ENCODE measurements around the gene CFAP43.
"Not testable (repeated sequence)": the region's sequence is repeated elsewhere in the genome, so short reads cannot be mapped to it uniquely, and the experiment has no call there.

Gene CFAP43

GRCh38 chr10:104202231-104202630 is 29.9 kb downstream of the CFAP43 start:
- DNase-seq (ENCODE audit: insufficient read length, low spot score) (no peak), FAIRE-seq (no peak)
- TF ChIP-seq PAX5 (IDR thresholded peaks at IDR 0.05; ENCODE audit: insufficient read depth, low read length, severe bottlenecking) (no peak), POLR2A (IDR thresholded peaks at IDR 0.05; ENCODE audit: low read depth, low read length) (no peak), SPI1 (IDR thresholded peaks at IDR 0.05; ENCODE audit: low read depth, low read length) (no peak), POU2F2 (IDR thresholded peaks at IDR 0.05; ENCODE audit: low read depth, low read length) (no peak), POLR2AphosphoS5 (IDR thresholded peaks at IDR 0.05; ENCODE audit: low read depth, low read length) (no peak), TAF1 (IDR thresholded peaks at IDR 0.05; ENCODE audit: low read depth, low read length) (no peak)

- FAIRE-seq (no peak), DNase-seq (ENCODE audit: insufficient read length, low spot score) (no peak)
- no peak for TF ChIP-seq POLR2AphosphoS5 (IDR thresholded peaks at IDR 0.05; ENCODE audit: low read depth, low read length)
- TF ChIP-seq TAF1 (IDR thresholded peaks at IDR 0.05; ENCODE audit: low read depth, low read length): no peak
- TF ChIP-seq POU2F2 (IDR thresholded peaks at IDR 0.05; ENCODE audit: low read depth, low read length): no peak
- TF ChIP-seq PAX5 (IDR thresholded peaks at IDR 0.05; ENCODE audit: insufficient read depth, low read length, severe bottlenecking): no peak
- no peak for TF ChIP-seq SPI1 (IDR thresholded peaks at IDR 0.05; ENCODE audit: low read depth, low read length)
- TF ChIP-seq POLR2A (IDR thresholded peaks at IDR 0.05; ENCODE audit: low read depth, low read length): no peak
These were observed 30.5 kb downstream of the CFAP43 start for GRCh38 chr10:104201636-104202035.

DNA sequence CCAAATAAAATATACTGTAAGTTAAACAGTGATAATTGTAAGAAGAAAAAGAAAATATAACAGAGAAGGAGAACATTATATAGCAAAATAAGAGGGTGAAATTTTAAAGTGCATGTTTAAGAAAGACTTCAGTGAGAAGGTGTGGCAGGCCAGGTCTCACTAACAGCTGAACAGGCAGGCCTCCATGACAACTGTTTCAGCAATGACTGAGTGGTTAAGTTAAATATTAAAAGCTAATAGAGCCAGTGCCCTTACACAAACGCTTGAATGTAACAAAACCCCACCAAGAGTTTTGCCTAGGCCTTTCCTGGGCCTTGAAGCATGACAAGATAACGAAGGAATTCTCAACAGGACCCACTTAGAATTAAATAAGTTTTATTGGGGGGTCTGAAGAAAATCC is 32.6 kb downstream of the CFAP43 start:
- FAIRE-seq (no peak), DNase-seq (ENCODE audit: insufficient read length, low spot score) (no peak)
- TF ChIP-seq TAF1 (IDR thresholded peaks at IDR 0.05; ENCODE audit: low read depth, low read length) (no peak), POU2F2 (IDR thresholded peaks at IDR 0.05; ENCODE audit: low read depth, low read length) (no peak), POLR2A (IDR thresholded peaks at IDR 0.05; ENCODE audit: low read depth, low read length) (no peak), POLR2AphosphoS5 (IDR thresholded peaks at IDR 0.05; ENCODE audit: low read depth, low read length) (no peak), SPI1 (IDR thresholded peaks at IDR 0.05; ENCODE audit: low read depth, low read length) (no peak), PAX5 (IDR thresholded peaks at IDR 0.05; ENCODE audit: insufficient read depth, low read length, severe bottlenecking) (no peak)

DNA sequence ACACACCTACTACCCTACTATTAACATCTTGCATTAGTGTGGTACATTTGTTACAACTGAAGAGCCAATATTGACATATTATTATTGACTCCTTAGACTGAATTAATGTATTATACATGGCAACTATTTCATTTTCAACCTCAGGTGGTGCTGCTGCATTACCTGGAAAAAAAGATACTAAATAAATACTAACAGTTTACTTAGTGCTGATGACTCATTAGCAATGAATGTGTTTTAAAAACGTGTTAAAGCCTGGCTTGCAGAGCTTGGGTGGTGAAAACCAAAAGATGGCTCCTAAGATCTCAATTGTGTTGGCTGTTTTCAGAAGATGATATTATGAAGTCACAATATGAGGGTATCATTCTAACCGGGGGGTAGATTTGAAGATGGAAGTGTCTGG is 34.8 kb downstream of the CFAP43 start:
- FAIRE-seq (no peak), DNase-seq (ENCODE audit: insufficient read length, low spot score) (no peak)
- TF ChIP-seq POU2F2 (IDR thresholded peaks at IDR 0.05; ENCODE audit: low read depth, low read length): no peak
- TF ChIP-seq SPI1 (IDR thresholded peaks at IDR 0.05; ENCODE audit: low read depth, low read length): no peak
- TF ChIP-seq TAF1 (IDR thresholded peaks at IDR 0.05; ENCODE audit: low read depth, low read length): no peak
- TF ChIP-seq POLR2A (IDR thresholded peaks at IDR 0.05; ENCODE audit: low read depth, low read length): no peak
- TF ChIP-seq POLR2AphosphoS5 (IDR thresholded peaks at IDR 0.05; ENCODE audit: low read depth, low read length): no peak
- no peak for TF ChIP-seq PAX5 (IDR thresholded peaks at IDR 0.05; ENCODE audit: insufficient read depth, low read length, severe bottlenecking)

DNA sequence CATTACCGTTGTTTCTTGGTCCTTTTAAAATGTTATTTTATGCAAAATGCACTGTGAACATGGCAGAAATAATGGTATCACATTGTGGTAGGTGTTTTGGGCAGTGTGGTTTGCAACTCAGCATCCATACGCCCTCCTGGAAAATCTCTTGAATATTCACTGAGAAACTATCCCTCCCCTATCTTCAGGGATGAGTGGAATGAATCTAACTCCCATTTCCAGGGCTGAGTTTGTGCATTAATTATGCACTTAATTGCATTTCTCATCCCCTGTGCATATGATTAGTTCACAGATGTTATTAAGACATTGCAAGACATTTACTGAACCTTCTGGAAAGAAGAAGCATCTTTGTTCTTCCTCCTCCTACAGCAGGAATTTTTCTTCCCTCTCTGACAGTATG is 36.5 kb downstream of the CFAP43 start:
- DNase-seq (ENCODE audit: insufficient read length, low spot score) (no peak), FAIRE-seq (no peak)

GRCh38 chr10:104193787-104194186 is 38.4 kb downstream of the CFAP43 start:
- DNase-seq (ENCODE audit: insufficient read length, low spot score) (no peak), FAIRE-seq (no peak)

More for the DNA sequence above, 36.5 kb downstream of the CFAP43 start:
- TF ChIP-seq TAF1 (IDR thresholded peaks at IDR 0.05; ENCODE audit: low read depth, low read length) (no peak), SPI1 (IDR thresholded peaks at IDR 0.05; ENCODE audit: low read depth, low read length) (no peak), POLR2A (IDR thresholded peaks at IDR 0.05; ENCODE audit: low read depth, low read length) (no peak), POU2F2 (IDR thresholded peaks at IDR 0.05; ENCODE audit: low read depth, low read length) (no peak), PAX5 (IDR thresholded peaks at IDR 0.05; ENCODE audit: insufficient read depth, low read length, severe bottlenecking) (no peak), POLR2AphosphoS5 (IDR thresholded peaks at IDR 0.05; ENCODE audit: low read depth, low read length) (no peak)

DNA sequence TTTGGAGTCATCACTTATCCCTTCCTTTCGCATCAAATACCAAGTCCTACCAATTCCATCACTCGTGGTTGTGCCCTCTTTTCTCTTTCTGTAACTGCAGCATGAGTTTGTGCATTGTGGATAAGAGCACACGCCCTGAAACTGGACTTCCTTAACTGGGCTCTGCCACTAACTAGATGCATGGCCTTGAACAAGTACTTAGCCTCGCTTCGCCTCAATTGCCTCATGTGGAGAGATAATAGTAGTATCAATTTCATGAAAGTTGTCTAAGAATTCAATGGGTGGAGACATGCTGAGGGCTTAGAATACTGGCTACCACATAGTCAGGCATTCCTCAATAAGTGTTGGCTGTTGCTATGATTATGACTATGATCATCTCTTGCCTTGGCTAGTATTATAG is 41.5 kb downstream of the CFAP43 start:
- DNase-seq (ENCODE audit: insufficient read length, low spot score): no peak
- FAIRE-seq: no peak
- TF ChIP-seq POU2F2 (IDR thresholded peaks at IDR 0.05; ENCODE audit: low read depth, low read length): no peak
- no peak for TF ChIP-seq POLR2A (IDR thresholded peaks at IDR 0.05; ENCODE audit: low read depth, low read length)
- TF ChIP-seq TAF1 (IDR thresholded peaks at IDR 0.05; ENCODE audit: low read depth, low read length): no peak
- no peak for TF ChIP-seq SPI1 (IDR thresholded peaks at IDR 0.05; ENCODE audit: low read depth, low read length)

More at GRCh38 chr10:104193787-104194186, 38.4 kb downstream of the CFAP43 start:
- TF ChIP-seq SPI1 (IDR thresholded peaks at IDR 0.05; ENCODE audit: low read depth, low read length): no peak
- no peak for TF ChIP-seq POLR2AphosphoS5 (IDR thresholded peaks at IDR 0.05; ENCODE audit: low read depth, low read length)
- TF ChIP-seq POLR2A (IDR thresholded peaks at IDR 0.05; ENCODE audit: low read depth, low read length): no peak
- TF ChIP-seq POU2F2 (IDR thresholded peaks at IDR 0.05; ENCODE audit: low read depth, low read length): no peak
- no peak for TF ChIP-seq PAX5 (IDR thresholded peaks at IDR 0.05; ENCODE audit: insufficient read depth, low read length, severe bottlenecking)
- no peak for TF ChIP-seq TAF1 (IDR thresholded peaks at IDR 0.05; ENCODE audit: low read depth, low read length)

DNA sequence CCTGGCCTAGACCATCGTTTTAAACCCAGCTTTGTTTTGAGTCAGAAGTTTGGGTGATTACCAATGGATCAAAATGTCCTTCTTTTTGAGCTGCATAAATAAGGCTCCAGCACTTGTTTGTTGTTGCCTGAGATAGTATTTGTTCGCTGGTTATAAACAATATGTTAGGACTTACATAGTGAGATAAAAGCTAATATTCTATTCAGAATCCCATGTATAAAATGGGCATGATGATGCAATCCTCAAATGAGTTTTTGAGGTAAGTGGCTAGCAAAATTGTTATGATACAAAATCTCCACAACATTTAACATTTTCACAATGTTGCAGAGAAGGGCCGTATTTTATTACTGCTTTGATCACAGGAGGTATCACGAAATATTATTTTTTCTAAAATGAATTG is 48.5 kb downstream of the CFAP43 start:
- DNase-seq (ENCODE audit: insufficient read length, low spot score): no peak
- TF ChIP-seq POLR2A (IDR thresholded peaks at IDR 0.05; ENCODE audit: low read depth, low read length): no peak
- TF ChIP-seq SPI1 (IDR thresholded peaks at IDR 0.05; ENCODE audit: low read depth, low read length): no peak
- TF ChIP-seq POU2F2 (IDR thresholded peaks at IDR 0.05; ENCODE audit: low read depth, low read length): no peak
- TF ChIP-seq PAX5 (IDR thresholded peaks at IDR 0.05; ENCODE audit: insufficient read depth, low read length, severe bottlenecking): no peak
- TF ChIP-seq TAF1 (IDR thresholded peaks at IDR 0.05; ENCODE audit: low read depth, low read length): no peak
- TF ChIP-seq POLR2AphosphoS5 (IDR thresholded peaks at IDR 0.05; ENCODE audit: low read depth, low read length): no peak
- FAIRE-seq: no peak

- not testable (repeated sequence) for DNase-seq (ENCODE audit: insufficient read length, low spot score); FAIRE-seq
These were observed 58.0 kb downstream of the CFAP43 start for GRCh38 chr10:104174136-104174535.

DNA sequence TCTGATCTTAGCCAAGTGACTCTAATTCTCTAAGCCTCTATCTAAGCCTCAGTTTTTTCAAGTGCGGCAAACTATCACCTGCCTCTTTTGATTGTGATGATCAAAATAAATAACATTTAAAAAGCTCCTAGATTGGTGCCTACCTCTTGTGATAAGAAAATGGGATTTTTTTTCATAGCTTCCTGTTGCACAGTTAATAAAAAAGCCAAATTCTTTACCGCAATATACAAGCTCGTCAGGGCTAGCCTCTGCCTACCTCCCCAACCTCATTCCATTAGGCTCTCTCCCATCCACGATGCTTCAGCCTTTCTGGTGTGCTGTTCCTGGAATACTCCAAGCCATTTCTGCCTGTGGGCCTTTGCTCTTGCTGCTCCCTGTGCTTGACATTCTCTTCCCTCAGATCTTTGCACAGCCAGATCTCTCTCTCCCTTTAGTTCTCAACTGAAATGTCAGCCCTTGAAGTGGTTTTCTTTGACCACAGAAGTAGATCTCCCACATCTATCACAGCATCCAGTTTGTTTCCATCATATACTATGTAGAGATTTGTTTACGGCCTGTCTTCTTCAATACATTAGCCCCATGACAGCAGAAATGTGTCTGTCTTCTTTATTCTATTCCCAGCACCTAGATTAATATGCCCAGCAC is 61.4 kb downstream of the CFAP43 start:
- FAIRE-seq (no peak), DNase-seq (ENCODE audit: insufficient read length, low spot score) (no peak)
- no peak for TF ChIP-seq SPI1 (IDR thresholded peaks at IDR 0.05; ENCODE audit: low read depth, low read length)
- TF ChIP-seq POU2F2 (IDR thresholded peaks at IDR 0.05; ENCODE audit: low read depth, low read length): no peak
- TF ChIP-seq POLR2A (IDR thresholded peaks at IDR 0.05; ENCODE audit: low read depth, low read length): no peak
